ENCODE measurements around the gene ZCCHC4.

The ZCCHC4 gene

DNA sequence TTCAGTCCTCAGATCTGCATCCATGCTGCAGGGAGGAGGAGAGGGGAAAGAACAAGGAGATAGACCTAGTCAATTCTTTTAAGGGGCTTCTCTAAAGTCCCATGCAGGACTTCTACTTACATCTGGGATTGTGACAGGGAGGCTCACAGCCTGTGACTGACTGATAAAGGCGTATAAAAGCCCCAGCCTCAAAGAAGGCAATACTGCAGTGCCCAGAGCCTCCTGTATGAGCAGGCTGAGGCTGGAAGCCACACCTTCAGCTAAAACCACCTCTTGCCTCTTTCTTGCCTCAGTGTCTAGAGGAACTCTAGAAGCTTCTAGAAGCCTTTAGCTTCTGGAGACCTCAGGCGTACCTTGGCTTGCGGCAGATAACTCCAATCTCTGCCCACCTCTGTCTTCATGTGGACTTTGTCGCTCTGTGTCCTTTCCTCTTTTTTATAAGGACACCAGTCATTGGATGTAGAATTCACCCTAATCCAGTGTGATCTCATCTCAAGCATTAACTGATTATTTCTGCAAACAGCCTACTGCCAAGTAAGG lies 6.0 kb upstream of the ZCCHC4 start:
- H3K4me3 ChIP-seq (replicated peaks in 1 of 2; ENCODE audit: low read depth in 2 of 2, low read length in 2 of 2): no peak overlapping the region
- TF ChIP-seq, protein P1, sequence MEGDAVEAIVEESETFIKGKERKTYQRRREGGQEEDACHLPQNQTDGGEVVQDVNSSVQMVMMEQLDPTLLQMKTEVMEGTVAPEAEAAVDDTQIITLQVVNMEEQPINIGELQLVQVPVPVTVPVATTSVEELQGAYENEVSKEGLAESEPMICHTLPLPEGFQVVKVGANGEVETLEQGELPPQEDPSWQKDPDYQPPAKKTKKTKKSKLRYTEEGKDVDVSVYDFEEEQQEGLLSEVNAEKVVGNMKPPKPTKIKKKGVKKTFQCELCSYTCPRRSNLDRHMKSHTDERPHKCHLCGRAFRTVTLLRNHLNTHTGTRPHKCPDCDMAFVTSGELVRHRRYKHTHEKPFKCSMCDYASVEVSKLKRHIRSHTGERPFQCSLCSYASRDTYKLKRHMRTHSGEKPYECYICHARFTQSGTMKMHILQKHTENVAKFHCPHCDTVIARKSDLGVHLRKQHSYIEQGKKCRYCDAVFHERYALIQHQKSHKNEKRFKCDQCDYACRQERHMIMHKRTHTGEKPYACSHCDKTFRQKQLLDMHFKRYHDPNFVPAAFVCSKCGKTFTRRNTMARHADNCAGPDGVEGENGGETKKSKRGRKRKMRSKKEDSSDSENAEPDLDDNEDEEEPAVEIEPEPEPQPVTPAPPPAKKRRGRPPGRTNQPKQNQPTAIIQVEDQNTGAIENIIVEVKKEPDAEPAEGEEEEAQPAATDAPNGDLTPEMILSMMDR (IDR thresholded peaks at IDR 0.05; ENCODE audit: low read depth, low read length): no peak
- DNase-seq (ENCODE audit: low read depth in 2 of 2): no peak

DNA sequence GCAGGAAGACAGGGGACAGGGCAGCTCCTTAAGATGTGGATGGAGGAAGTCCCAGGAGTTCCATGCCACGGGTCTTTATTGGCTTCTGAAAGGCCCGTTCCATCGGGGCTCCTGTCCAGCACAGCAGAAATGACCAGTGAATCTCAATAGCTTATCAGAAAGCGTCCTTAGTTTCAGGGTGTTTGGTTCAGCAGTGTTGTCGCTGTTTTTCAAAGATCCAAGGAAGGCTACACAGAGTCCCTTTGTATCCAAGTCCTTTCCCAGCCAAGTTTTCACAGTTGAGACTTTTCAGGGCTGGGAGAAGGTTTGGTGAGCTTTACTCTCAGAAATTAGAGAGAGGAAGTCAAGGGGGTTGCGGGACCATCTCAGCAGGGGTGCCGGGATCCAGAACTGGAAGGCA lies 5.0 kb upstream of the ZCCHC4 start:
- TF ChIP-seq, protein P1 (IDR thresholded peaks at IDR 0.05; ENCODE audit: low read depth, low read length): no peak
- H3K4me3 ChIP-seq (replicated peaks in 1 of 2; ENCODE audit: low read depth in 2 of 2, low read length in 2 of 2): no peak overlapping the region
- peak in 1 of 2 donors; percentile 7 for DNase-seq (ENCODE audit: low read depth in 2 of 2)

DNA sequence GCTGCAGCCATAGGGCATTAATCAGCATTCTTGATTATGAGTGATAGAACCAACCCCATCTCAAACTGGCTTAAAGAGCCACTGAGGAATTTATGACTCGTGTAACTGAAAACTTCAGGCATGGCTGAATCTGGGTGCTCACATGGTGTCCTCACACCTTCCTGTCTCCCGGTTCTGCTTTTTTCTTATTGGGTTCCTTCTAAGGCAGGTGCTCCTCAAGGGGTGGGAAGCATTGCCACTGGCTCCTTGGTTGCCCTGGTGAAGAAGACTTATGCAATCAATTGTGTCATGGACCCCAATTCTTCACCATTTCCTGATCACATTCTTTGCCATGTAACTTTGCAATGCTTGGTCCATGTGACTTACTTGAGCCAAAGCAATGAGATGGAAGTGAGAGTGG lies 4.3 kb upstream of the ZCCHC4 start:
- peak in 1 of 2 donors; percentile 12 for DNase-seq (ENCODE audit: low read depth in 2 of 2)
- TF ChIP-seq, protein P1 (IDR thresholded peaks at IDR 0.05; ENCODE audit: low read depth, low read length): no peak
- H3K4me3 ChIP-seq (replicated peaks in 1 of 2; ENCODE audit: low read depth in 2 of 2, low read length in 2 of 2): no peak overlapping the region

DNA sequence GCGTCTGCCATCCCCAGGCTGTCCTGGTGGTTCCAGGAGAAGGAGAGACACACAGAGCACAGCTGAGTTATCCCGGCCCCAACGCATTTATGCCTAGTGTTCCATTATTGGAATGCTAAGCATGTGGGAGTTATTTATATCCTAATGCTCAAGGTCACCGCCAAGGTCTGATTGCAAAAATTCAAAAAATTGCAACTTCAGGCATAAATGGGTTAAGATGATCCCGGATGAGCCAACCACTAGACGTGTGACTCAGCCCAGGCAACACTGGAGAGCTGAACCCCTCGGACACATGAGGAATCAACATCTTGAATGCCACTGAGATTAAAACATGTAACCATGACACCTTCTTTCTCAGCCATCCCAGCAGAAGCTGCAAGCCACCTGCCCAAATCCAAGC lies 3.8 kb upstream of the ZCCHC4 start:
- no peak overlapping the region for H3K4me3 ChIP-seq (replicated peaks in 1 of 2; ENCODE audit: low read depth in 2 of 2, low read length in 2 of 2)
- peak in 1 of 2 donors; percentile 46 for DNase-seq (ENCODE audit: low read depth in 2 of 2)
- TF ChIP-seq, protein P1 (IDR thresholded peaks at IDR 0.05; ENCODE audit: low read depth, low read length): no peak

DNA sequence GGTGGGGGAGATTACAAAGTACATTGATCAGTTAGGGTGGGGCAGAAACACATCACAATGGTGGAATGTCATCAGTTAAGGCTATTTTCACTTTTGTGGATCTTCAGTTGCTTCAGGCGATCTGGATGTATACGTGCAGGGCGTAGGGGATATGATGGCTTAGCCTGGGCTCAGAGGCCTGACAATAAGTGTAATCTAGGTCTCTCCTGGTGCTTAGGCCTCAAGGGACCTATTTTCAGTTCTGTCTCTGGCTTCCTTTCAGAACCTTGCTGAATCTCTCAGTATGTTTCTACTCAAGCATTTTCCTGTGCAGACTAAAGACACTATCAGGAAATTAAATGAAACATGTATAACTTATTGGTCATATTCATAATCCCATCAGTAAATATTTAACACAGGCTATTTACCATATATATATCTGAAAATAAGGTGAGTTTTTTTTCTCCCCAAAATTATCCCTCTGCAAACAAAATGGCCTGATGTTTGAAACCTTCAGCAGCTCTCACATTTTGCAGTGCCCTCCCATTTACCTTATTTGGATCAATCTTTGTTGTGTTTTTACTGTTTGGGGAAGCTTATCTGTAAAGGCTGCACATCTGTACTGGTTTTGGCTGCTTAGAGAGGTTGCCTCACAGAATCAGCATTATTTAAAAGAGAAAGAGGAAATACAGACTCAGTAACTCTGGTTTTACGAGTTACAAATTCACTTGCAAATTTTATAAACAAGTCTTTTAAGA lies 2.3 kb upstream of the ZCCHC4 start:
- TF ChIP-seq, protein P1 (IDR thresholded peaks at IDR 0.05; ENCODE audit: low read depth, low read length): no peak
- H3K4me3 ChIP-seq (replicated peaks in 1 of 2; ENCODE audit: low read depth in 2 of 2, low read length in 2 of 2): no peak overlapping the region
- no peak for DNase-seq (ENCODE audit: low read depth in 2 of 2)

DNA sequence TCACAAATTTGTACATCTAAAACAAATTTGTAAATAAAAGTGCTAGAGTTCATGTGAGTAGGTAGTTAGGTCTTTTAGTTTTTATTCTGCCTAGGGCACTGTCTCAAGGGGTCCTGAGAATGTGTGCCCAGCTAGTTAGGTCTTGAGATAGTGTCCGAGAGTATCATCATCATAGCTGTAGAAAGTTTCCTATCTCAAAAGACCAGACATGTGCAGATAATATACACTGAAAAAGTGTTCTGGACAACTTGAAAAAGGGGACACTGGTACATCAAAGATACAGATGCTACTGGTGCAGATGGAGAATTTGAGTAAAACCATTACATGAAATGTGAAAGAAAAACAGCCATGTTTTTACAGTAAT lies 1.8 kb upstream of the ZCCHC4 start:
- no peak for DNase-seq (ENCODE audit: low read depth in 2 of 2)
- TF ChIP-seq, protein P1 (IDR thresholded peaks at IDR 0.05; ENCODE audit: low read depth, low read length): no peak
- no peak overlapping the region for H3K4me3 ChIP-seq (replicated peaks in 1 of 2; ENCODE audit: low read depth in 2 of 2, low read length in 2 of 2)

Data from cardiac fibroblast (primary cell).